ENCODE results near the gene MYBPH. TPM values are rescaled to one million over a fixed set of nuclear protein-coding genes. Genes with fewer than 3 reads are reported as not detected.

MYBPH gene
- total RNA-seq, 2 donors from 2014 or later, result not detected

DNA sequence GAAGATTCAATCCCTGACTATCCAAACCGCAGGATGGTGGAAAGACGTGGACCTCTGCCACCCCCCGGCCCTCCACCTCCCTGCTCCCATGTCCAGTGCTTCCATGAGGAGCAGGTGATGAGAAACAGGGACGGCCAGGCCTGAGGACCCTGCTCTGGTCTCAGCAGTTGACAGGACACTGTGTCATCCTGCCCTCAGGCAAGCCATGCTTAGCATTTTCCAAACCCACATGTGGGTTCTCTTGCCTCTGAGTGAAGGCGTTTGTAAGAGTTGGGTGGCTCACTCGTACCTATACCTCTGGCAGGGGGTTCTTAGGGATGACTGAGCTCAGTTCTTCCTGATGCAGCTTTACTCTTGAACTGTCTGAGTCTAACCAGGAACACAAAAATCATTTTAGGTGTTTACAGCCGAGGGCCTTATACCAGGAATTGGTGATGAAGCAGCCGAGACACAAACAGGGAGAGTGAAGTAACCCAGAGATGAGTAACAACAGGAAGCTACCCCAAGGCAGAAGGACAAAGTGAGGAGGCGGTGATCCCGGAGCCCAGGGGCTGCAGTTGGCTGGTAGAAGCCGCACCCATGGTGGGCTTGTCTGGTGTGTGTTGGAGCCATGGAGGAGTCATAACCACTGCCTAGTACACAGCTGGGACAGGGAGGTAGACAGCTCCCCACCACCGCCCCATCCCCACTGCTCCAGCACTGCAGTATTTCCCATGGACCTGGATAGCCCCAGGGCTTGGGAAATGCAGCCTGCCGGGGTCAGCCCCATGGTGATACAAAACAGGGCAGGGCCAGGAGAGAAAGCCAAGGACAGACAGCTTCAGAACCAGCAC, 21.4 kb downstream of the MYBPH start:
- no peak for DNase-seq (ENCODE audit: low spot score)
- intact Hi-C loops (cut with DNase I), result loop anchor here in 1 of 2 donors (1.0 kb wide), 1 partner anchor 16 kb away; no protein-coding TSS in a partner anchor

DNA sequence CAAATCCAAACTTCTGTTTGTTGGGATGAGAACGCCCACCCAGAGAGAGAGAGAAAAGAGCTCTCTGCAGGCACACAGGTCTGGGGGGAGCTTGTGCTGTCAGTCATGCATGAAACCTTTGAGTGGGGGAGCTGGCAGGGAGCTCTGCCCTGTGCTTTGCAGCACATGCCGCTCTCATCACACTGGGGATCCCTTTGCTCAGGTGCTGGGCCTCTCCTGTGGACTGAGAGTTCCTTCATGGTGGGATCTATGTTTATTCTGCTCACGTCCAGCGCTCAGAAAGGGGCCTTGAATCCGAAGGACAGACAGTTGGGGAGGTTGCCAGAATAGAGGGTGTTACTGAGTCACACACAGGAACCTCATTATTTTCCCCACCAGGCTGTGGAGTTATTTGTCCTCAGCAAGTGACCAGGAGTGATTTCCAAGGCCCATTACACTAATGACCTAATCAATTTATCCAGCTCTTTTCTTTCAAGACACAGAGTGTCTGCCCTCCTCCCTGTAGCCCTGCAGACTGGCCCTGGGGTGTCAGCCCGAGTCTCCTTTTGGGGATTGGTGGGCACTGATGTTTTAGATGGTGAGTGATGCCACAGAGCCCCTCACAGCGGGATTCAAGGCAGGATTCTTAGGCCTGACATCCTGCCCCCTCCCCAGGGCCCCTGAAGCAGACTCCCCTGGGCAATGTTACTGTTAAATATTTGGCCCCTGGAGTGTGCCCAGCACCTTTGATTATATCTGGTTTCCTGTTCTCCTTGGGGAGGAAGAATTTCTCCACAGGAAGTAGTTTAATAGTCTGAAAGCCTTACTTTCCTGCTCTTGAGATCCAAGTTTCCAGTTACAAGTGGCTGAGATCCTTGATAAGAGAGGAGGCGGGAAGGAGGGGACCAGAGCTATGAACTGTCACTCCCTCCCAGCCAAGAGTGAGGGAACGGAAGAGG, 22.3 kb downstream of the MYBPH start:
- intact Hi-C loops (cut with DNase I), result no loop called here

DNA sequence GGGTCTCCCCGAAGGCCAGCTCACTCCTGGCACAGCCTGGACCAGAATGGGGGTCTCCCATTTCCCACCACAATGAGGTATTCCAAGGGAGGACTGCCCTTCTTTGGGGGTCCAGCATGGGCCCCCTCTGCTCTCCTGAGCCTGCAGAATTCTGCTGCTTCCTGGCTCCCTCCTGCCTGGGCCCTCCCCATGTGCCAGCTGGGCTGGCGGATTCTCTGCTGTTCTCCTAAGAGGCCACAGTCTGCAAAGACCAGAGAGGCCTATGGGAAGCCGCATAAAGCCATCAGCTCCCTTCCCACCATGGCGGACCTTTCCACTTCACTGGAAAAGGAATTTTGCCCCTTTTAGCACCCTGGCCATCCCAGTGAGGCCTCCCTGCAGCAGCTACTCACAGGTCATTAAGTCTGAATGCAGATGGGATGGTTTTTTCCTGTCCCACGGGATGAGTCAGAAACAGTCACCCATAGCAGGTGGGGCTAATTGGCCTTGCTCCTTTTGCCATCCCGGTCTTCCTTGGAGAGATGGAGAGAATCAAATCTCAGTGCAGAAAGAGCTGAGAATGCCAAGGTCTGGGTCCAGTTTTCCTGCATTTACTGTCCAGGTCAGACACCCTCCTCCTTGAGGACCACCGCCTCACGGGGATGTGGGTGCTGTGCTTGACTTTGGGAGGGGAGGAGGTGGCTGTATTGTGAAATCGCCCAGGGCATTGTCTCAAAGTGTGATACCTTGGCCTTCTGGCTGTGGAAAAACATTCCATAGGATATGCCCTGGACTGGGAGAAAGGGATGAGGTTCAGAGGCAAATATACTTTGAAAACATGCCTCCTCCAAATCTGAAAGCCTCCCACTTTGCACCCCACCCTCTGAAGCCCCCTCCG, 23.2 kb downstream of the MYBPH start:
- DNase-seq (ENCODE audit: low spot score), result no peak
- intact Hi-C loops (cut with DNase I), result no loop called here

More for the DNA sequence above, 22.3 kb downstream of the MYBPH start:
- no peak for DNase-seq (ENCODE audit: low spot score)

DNA sequence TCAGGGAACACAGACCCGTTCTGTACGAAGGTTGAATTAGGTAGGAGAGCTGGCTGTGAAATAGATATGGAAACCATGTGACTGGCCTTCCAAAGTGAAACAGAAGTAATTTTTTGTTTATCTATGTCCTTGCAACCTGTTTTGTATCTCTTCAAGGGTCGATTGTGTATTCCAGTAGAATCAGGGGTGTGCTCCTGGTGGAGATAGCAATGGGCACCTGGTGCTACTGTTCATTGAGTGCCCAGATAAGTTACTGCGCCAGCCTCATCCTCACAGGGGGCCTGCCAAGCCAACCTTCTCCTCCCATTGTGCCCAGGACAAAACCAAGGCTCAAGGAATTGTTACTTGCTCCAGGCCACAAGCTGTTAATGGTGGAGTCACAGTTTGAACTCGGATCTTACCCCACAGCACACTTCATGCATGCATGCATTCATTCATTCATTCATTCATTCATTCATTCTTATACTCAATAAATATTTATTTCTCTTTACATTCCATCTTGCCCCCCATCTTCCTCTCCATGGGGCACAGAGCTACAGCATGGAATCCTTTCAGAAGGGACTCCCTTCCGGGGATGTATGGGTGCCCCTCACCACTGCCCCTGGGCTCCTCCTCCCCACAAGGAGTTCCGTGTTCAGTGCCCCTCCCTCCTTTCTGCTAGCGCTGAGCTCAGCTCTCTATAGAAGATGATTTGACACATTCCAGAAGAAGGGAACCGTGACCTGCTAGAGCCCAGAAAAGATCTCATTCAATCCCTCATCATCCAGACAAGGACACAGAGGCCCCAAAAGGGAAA, 24.1 kb downstream of the MYBPH start:
- DNase-seq (ENCODE audit: low spot score), result no peak
- intact Hi-C loops (cut with DNase I), result no loop called here

- intact Hi-C loops (cut with DNase I), result no loop called here
- no peak for DNase-seq (ENCODE audit: low spot score)
Observed at GRCh38 chr1:203150511-203151297, 24.9 kb downstream of the MYBPH start.

DNA sequence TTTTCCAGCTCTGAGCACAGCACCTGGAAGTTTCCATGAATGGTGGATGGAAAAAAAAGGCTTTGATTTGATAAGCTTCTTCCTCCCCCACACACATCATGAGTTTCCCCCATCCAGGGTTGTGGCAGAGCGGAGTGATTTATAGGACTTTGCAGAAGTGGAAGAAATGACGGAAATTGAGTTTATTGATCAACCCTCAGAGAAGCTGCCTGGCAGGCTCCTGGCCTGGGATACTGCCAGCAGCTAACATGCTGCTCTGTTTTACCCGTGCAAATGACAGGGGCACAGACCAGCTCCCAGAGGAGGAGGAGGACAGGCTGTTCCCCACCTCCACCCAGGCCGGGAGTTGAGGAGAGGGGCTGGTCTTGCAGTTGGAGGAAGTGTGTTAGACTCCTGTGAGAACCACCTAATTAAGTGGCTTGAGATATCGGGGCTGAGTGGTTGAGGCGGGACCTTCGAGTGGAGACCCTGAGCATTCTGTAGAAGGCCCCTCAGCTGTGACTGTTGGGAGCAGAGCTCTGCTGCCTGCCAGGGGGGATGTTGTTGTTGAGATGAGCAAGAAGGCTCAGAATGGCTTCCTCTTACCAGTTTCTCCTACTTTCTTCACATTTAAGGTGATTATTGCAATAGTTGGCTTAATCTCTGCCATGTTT, 26.3 kb downstream of the MYBPH start:
- intact Hi-C loops (cut with DNase I), result no loop called here
- DNase-seq (ENCODE audit: low spot score), result no peak

- no peak for DNase-seq (ENCODE audit: low spot score)
- intact Hi-C loops (cut with DNase I), result no loop called here
Observed at GRCh38 chr1:203148579-203148978, 27.0 kb downstream of the MYBPH start.

- DNase-seq (ENCODE audit: low spot score), result no peak
- intact Hi-C loops (cut with DNase I), result no loop called here
Observed at GRCh38 chr1:203148127-203148526, 27.5 kb downstream of the MYBPH start.

GRCh38 chr1:203147376-203147775, 28.2 kb downstream of the MYBPH start:
- no peak for DNase-seq (ENCODE audit: low spot score)
- intact Hi-C loops (cut with DNase I), result no loop called here

GRCh38 chr1:203146537-203146936, 29.1 kb downstream of the MYBPH start:
- no peak for DNase-seq (ENCODE audit: low spot score)
- intact Hi-C loops (cut with DNase I), result no loop called here

DNA sequence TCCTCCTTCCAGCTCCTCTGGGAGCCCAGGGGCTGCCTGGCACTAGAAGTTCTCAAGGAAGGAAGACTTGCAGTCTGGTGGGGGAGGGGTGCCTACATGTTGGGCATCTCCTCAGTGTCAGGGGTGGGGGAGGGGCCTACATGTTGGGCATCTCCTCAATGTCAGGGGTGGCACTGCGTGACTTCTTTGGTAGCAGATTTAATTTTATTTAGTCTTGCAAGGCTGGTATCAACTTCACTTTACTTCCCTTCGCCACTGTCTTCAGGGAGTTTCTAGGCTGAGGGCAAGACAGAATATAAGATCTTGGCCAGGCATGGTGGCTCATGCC, 29.6 kb downstream of the MYBPH start:
- intact Hi-C loops (cut with DNase I), result no loop called here
- no peak for DNase-seq (ENCODE audit: low spot score)

DNA sequence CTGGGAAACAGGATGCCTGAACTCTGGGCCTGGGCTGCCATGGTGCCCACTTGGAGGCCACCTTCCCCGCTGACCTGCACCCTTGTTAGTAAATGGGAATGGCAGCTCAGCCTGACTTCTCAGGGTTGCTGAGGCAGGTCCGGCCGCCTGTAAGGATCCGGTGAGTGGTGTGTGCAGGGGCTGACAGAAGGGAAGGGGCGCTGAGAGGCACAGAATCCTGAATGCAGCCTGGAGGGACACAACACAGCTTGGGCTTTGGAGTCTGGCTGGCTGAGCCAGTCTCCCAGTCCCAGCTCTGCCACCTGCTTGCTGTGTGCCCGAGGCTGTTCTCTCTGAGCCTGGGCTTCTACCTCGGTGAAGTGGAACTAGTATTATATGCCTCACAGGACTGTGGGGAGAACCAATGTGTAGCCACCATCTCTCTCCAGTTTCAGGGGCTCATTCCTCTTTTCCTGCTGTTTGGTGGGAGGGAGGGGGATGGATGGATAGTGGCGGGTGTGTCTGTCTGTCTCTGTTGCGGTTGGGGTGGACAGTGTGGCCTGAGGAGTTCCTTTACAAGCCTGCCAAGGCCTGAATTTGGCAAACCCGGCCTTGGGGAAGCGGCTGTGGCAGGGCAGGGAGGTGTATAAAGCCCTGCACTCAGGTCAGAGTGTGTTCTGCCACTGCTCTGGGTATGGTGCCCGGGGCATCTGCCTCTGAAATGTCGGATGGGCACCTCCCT, 30.1 kb downstream of the MYBPH start:
- intact Hi-C loops (cut with DNase I), result no loop called here
- no peak for DNase-seq (ENCODE audit: low spot score)

DNA sequence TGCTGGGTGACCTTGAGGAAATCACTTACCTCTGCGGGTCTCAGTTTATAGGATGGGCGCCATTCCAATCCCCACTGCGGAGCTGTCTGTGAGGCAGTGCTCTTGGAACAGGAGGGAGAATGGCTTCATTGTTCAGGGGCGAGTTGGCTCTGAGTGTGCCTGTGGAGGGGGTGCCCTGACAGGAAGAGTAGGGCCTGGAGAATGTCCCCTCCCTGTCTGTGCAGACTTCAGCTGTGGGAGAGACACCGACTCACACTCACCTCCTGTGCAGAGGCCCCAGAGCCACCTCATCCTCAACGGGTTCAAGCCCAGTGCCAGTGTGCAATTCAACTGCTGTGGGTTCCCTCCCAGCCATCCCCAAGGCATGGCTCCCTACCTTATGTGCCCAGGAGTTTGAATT, 31.0 kb downstream of the MYBPH start:
- DNase-seq (ENCODE audit: low spot score), result peak; percentile 58
- intact Hi-C loops (cut with DNase I), result no loop called here

GRCh38 chr1:203143641-203144040, 32.0 kb downstream of the MYBPH start:
- peak; percentile 43 for DNase-seq (ENCODE audit: low spot score)
- intact Hi-C loops (cut with DNase I), result no loop called here

GRCh38 chr1:203142684-203143408, 32.8 kb downstream of the MYBPH start:
- intact Hi-C loops (cut with DNase I), result no loop called here
- peak; percentile 26 for DNase-seq (ENCODE audit: low spot score)

DNA sequence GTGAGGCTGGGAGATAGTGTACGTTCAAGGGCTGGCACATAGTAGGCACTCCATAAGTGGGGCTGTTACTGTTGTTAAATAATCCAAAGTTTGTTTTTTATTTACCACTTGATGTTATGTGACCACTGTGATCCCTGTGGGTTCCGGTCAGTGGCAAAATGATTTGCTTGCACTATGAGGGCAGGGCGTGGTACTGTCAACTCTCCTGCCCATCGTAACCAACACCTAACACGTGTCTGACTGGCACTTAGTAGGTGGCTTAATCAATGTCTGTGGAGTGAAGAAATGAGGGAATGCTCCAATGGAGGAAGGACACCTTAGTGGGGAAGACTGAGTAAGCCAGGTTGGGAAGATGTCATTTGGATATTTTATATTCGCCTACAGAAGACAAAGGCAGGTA, 33.5 kb downstream of the MYBPH start:
- intact Hi-C loops (cut with DNase I), result no loop called here
- peak; percentile 2 for DNase-seq (ENCODE audit: low spot score)

Data from posterior vena cava (tissue), 2 donors.